Peyer's patch (tissue), 4 donors: ENCODE measurements around the gene RBM19. TPM values are rescaled to one million over a fixed set of nuclear protein-coding genes. Genes with fewer than 3 reads are reported as not detected.
"Not testable (repeated sequence)": the region's sequence is repeated elsewhere in the genome, so short reads cannot be mapped to it uniquely, and the experiment has no call there.

Source experiments
- DNase-seq, 3 donors: peaks; one replicate each; pipeline ENCODE4 v3.0.0-alpha.2; 2017 to 2019
- H3K27ac ChIP-seq, 4 donors: fragments of 200-600 bp; sonication (generic); one replicate each; pipeline ENCODE4 v1.5.1; 2016 to 2019
- H3K27me3 ChIP-seq, 2 donors: fragments of 200-600 bp; sonication (generic); one replicate each; pipeline ENCODE4 v1.5.1; 2019
- H3K36me3 ChIP-seq, 3 donors: fragments of 200-600 bp; sonication (generic); one replicate each; pipeline ENCODE4 v1.5.1; 2016 to 2019
- H3K4me1 ChIP-seq, 4 donors: fragments of 200-600 bp; sonication (generic); one replicate each; pipeline ENCODE4 v1.5.1; 2016 to 2019
- H3K4me3 ChIP-seq, 4 donors: fragments of 200-600 bp; sonication (generic); 1 replicate in 3 of 4; 2 replicates in 1 of 4; pipeline ENCODE4 v1.5.1; 2016 to 2019; ENCODE audit warnings: mild to moderate bottlenecking in 1 of 4
- H3K9me3 ChIP-seq, 4 donors: fragments of 200-600 bp; sonication (generic); one replicate each; pipeline ENCODE4 v1.5.1; 2016 to 2019; ENCODE audit warnings: mild to moderate bottlenecking in 1 of 4
- CTCF ChIP-seq, 6 experiments: fragments of 450-650 bp in 4 of 6; fragments of 200-600 bp in 2 of 6; sonication (generic) in 1 of 6; IDR thresholded peaks; one replicate each; pipeline ENCODE4 v1.5.1; 2017 to 2019; ENCODE audit warnings: antibody characterized with exemption in 6 of 6, mild to moderate bottlenecking in 3 of 6, moderate library complexity in 1 of 6
- POLR2A ChIP-seq, 2 donors: fragments of 450-650 bp; IDR thresholded peaks; one replicate each; pipeline ENCODE4 v1.5.1; 2017; ENCODE audit warnings: antibody characterized with exemption in 2 of 2, mild to moderate bottlenecking in 2 of 2, moderate library complexity in 2 of 2
- total RNA-seq, 4 donors: library from RNA; depleted of rRNA; stranded (reverse); fragments of >200 nt; gene quantifications; one replicate each; pipeline ENCODE4 v1.1.0, GENCODE V29; 2016

Gene RBM19
- total RNA-seq, 4 donors from 2014 or later: 20.7 to 178 (median 48.0) TPM

DNA sequence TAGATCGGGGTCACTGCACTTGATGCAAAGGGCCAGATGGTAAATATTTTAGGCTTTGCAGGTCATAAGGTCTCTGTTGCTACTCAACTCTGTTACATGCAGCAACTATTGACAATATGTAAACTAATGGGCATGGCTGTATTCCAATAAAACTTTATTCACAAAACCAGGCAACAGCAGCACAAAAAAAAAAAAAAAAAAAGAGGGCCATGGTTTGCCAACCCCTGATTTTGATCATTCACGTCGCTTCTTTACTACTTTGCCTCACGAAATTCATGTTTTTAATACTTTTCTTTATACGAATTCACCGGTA is 152.9 kb downstream of the RBM19 start:
- H3K27me3 ChIP-seq: no peaks in the 10 kb centered on the region
- no peak overlapping the region for H3K27ac ChIP-seq
- H3K4me1 ChIP-seq: no peaks in the 10 kb centered on the region
- no peak overlapping the region for H3K4me3 ChIP-seq
- no peak for DNase-seq
- H3K9me3 ChIP-seq: peaks cover 0 to 6% (median 2%) of the 10 kb centered on the region in 4 donors
- no peak for TF ChIP-seq CTCF (IDR thresholded peaks at IDR 0.05)
- no peak for TF ChIP-seq POLR2A (IDR thresholded peaks at IDR 0.05)
- H3K36me3 ChIP-seq: no peaks in the 10 kb centered on the region

DNA sequence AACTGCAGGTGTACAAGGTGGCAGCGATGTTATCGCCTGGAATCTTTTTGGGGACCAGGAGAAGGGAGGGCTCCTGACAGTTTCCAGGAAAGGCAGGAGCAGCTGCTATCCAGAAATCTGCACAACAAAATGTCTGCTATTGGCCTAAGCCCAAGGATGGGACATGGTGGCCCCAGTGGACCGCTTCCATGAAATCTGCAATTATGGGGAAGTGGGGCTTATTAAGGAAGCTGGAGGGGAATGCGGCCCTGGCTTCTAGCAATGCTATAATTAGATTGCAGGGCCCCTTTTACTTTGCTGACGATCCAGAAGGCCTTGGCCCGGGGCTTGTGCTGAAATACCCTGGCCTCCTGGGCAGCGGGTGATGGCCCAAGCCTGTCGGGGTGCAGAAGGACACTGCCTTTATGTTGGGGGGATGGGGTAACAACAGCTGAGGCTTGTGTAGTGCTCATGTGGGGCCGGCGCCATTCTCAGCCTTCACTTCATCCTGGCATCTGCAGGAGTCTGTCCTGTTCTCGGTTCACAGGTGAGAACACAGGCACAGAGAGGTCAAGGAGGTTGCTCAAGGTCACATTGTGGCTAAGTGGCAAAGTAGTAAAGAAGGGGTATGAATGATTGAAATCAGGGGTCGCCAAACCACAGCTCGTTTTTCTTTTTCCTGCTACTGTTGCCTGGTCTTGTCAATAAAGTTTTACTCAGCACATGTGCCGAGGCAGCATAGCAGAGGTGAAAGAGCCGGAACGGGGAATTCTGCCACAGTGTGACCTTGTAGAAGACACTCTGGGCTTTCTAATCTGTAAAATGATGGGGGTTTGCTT is 153.5 kb downstream of the RBM19 start:
- no peak overlapping the region for H3K27ac ChIP-seq
- H3K4me3 ChIP-seq: no peak overlapping the region
- H3K9me3 ChIP-seq: peaks cover 0 to 6% (median 2%) of the 10 kb centered on the region in 4 donors
- H3K36me3 ChIP-seq: no peaks in the 10 kb centered on the region
- no peak for DNase-seq
- no peaks in the 10 kb centered on the region for H3K27me3 ChIP-seq
- no peaks in the 10 kb centered on the region for H3K4me1 ChIP-seq
- no peak for TF ChIP-seq CTCF (IDR thresholded peaks at IDR 0.05)
- TF ChIP-seq POLR2A (IDR thresholded peaks at IDR 0.05): no peak

DNA sequence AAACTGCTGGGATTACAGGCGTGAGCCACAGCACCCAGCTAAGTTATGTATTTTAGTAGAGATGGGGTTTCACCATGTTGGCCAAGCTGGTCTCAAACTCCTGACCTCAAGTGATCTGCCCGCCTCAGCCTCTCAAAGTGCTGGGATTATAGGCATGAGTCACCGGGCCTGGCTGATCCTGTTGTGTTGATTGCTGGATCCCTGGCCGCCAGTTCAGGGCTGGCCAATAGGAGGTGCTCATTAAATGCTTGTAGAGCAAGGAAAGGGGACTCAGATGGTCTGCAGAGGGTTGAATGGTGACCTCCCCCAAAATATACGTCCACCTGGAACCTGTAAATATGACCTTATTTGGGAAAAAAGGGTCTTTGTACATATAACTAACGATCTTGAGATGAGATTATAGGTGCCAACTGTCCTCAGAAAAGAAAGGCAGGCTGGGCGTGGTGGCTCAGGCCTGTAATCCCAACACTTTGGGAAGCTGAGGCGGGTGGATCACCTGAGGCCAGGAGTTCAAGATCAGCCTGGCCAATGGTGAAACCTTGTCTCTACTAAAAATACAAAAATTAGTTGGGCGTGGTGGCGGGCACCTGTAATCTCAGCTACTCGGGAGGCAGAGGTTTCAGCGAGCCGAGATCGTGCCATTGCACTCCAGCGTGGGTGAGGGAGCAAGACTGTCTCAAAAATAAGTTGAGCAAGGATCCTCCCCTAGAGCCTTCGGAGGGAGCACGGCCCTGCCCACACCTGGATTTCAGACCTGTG is 156.5 kb downstream of the RBM19 start:
- H3K27ac ChIP-seq, H3K4me3 ChIP-seq, H3K27me3 ChIP-seq, DNase-seq, H3K36me3 ChIP-seq, H3K4me1 ChIP-seq, H3K9me3 ChIP-seq: not testable (repeated sequence)

DNA sequence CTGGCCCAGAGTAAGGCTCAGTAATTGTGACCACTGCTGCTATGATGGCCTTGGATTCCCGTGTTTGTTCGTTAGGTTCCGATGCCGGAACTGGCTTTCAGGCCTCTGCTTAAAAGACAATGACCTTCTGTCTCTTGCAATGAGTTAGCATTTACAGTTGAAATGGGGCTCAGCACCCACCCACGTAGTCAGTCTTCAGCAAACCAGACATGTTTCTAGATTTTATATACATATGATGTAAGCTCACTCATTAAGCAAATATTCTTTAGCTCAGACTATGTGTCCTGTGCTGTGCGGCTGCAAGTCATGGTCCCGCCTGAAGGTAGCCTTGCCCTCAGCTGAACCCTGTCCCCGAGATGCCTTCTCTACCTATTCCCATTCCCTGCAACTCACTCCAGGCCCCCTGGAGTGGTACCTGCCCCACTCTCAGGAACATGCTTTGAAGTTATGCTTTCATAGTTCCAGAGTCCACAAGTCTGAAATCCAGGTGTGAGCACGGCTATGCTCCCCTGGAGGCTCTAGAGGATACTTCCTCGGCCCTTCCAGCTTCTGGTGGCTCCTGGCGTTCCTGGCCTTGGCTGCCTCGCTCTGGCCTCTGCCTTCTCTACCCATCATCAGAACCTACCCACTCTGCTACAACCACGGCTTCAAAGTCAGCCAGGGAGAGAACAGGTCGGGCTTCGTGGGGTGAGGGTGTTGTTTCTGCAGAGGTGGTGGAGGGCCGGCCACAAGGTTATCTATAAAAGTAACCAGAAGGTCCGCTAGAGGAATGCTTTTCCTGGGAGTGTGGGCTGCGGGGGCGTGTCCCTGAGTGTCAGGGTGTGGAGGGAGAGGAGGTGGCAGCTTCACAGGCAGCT is 157.8 kb downstream of the RBM19 start:
- no peak overlapping the region for H3K4me3 ChIP-seq
- peaks cover 0 to 9% (median 3%) of the 10 kb centered on the region in 4 donors for H3K9me3 ChIP-seq
- no peaks in the 10 kb centered on the region for H3K36me3 ChIP-seq
- no peaks in the 10 kb centered on the region for H3K27me3 ChIP-seq
- H3K27ac ChIP-seq: no peak overlapping the region
- no peaks in the 10 kb centered on the region for H3K4me1 ChIP-seq
- TF ChIP-seq POLR2A (IDR thresholded peaks at IDR 0.05) (no peak), CTCF (IDR thresholded peaks at IDR 0.05) (no peak)
- no peak for DNase-seq

- no peaks in the 10 kb centered on the region for H3K27me3 ChIP-seq
- no peak for DNase-seq
- H3K36me3 ChIP-seq: no peaks in the 10 kb centered on the region
- H3K4me1 ChIP-seq: no peaks in the 10 kb centered on the region
- no peak overlapping the region for H3K27ac ChIP-seq
- TF ChIP-seq CTCF (IDR thresholded peaks at IDR 0.05): no peak
- no peak for TF ChIP-seq POLR2A (IDR thresholded peaks at IDR 0.05)
- peaks cover 0 to 5% (median 0%) of the 10 kb centered on the region in 4 donors for H3K9me3 ChIP-seq
- no peak overlapping the region for H3K4me3 ChIP-seq
Observed at GRCh38 chr12:113805673-113806072, 160.5 kb downstream of the RBM19 start.
